Endometrial microvascular endothelial cells (primary cell): ENCODE data around the gene TMSB15B. TPM values are rescaled to one million over a fixed set of nuclear protein-coding genes. Genes with fewer than 3 reads are reported as not detected.
"Not testable (repeated sequence)": the region's sequence is repeated elsewhere in the genome, so short reads cannot be mapped to it uniquely, and the experiment has no call there.

Experiments
- in situ Hi-C: cut with HindIII; loops from 2 replicates; pipeline ENCODE4 v1.10.0; 2017; ENCODE audit warnings: low sequenced_read_pairs, low pct_unique_long_range_greater_than_20kb; ENCODE audit errors: inconsistent ontology term
- total RNA-seq: library from RNA; depleted of rRNA; stranded (reverse); fragments of >200 nt; gene quantifications from one replicate; pipeline ENCODE4 v1.2.3, GENCODE V29; 2015; ENCODE audit errors: inconsistent ontology term

TMSB15B gene
- total RNA-seq, 1 donor from 2014 or later = 1.6 TPM

DNA sequence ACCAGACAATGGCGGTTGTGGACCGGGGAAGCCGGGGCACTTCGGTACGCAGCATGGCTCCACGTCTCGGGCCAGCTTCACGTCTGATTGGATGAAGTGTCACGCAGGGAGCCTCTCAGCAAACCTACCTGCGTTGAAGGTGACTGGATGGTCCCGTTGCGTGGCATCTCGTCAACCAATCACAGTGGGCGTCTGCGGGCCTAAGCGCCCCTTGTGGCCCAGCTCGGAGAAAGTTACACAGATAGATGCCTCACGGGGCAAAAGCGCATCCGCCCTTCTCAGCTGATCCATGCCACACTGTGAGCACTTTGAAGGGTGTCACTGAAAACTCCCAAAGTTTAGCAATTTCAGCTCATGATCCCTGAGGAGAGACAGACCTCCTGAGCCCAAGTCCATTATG, 51.2 kb downstream of the TMSB15B start, which contains the start of gene H2BW1:
Gene H2BW1 (minus strand): TSS at position 103 of the 400 bp plus-strand sequence. CDS start 132 bp downstream, outside the sequence.
- in situ Hi-C loops = no loop called here

GRCh38 chrX:104015576-104015975, 53.1 kb downstream of the TMSB15B start:
- in situ Hi-C loops = not testable (repeated sequence)

Other genes starting within 250 kb of the TMSB15B start
- gene PLP1, start 185.8 kb upstream of the TMSB15B start, total RNA-seq = not detected
- gene RAB9B, start 130.4 kb upstream of the TMSB15B start, total RNA-seq = 0.46 TPM
- gene H2BW1, start 51.1 kb downstream of the TMSB15B start, total RNA-seq = not detected
- not detected for gene H2BW2, start 77.3 kb downstream of the TMSB15B start, total RNA-seq
- gene TMSB15C, start 113.6 kb downstream of the TMSB15B start, total RNA-seq = 4.6 TPM
- gene ZCCHC18, start 149.9 kb downstream of the TMSB15B start, total RNA-seq = 0.09 TPM
- 8.4 TPM for gene SLC25A53, start 194.4 kb downstream of the TMSB15B start, total RNA-seq
- gene FAM199X, start 203.8 kb downstream of the TMSB15B start, total RNA-seq = 18.5 TPM